WTC11 (cell line): ENCODE measurements around the gene CLK1. TPM values are rescaled to one million over a fixed set of nuclear protein-coding genes. Genes with fewer than 3 reads are reported as not detected.

ENCODE experiments used
- ATAC-seq: fragments of 200-7000 bp; cut with Tn5 transposase; 2 replicates; pipeline ENCODE4 v1.10.0; 2021; ENCODE audit warnings: mild to moderate bottlenecking, moderate library complexity
- CTCF ChIA-PET: fragments of 300-600 bp; sonication (Branson Sonifier 250); formaldehyde crosslinking; loops from one replicate; lab custom pipeline; 2021; ENCODE audit warnings: antibody characterized with exemption; lab: Charles Lee
- POLR2A ChIA-PET: fragments of 350-600 bp; sonication (Branson Sonifier 250); formaldehyde crosslinking; loops from one replicate; lab custom pipeline; 2021; ENCODE audit warnings: antibody characterized with exemption; lab: Charles Lee
- DNase-seq: peaks from one replicate; pipeline ENCODE4 v3.0.0; 2021; ENCODE audit warnings: low spot score
- H3K27ac Mint-ChIP-seq: 2 replicates; pipeline ENCODE4 v1.8.0; 2021; ENCODE audit warnings: mixed read lengths
- H3K27me3 Mint-ChIP-seq: 2 replicates; pipeline ENCODE4 v1.8.0; 2021; ENCODE audit warnings: low read depth, mild to moderate bottlenecking, moderate library complexity, mixed read lengths
- H3K36me3 Mint-ChIP-seq: 2 replicates; pipeline ENCODE4 v1.8.0; 2021; ENCODE audit warnings: mixed read lengths
- H3K4me1 Mint-ChIP-seq: 2 replicates; pipeline ENCODE4 v1.8.0; 2022; ENCODE audit warnings: mixed read lengths
- H3K4me3 Mint-ChIP-seq: 2 replicates; pipeline ENCODE4 v1.8.0; 2021; ENCODE audit warnings: mild to moderate bottlenecking, moderate library complexity, mixed read lengths
- H3K9me3 Mint-ChIP-seq: 2 replicates; pipeline ENCODE4 v1.8.0; 2021; ENCODE audit warnings: mixed read lengths
- AFF4 ChIP-seq: sonication (generic); formaldehyde crosslinking; IDR thresholded peaks from 2 replicates; pipeline ENCODE4 v1.8.1; 2023; ENCODE audit warnings: mild to moderate bottlenecking, missing genetic modification reagents, borderline replicate concordance
- CTCF ChIP-seq: fragments of 200-600 bp; IDR thresholded peaks from 2 replicates; pipeline ENCODE4 v1.8.0; 2022; ENCODE audit warnings: antibody characterized with exemption
- EMX1 ChIP-seq: fragments of 250-450 bp; sonication (Bioruptor Pico); IDR thresholded peaks from 2 replicates; pipeline ENCODE4 v1.8.0; 2021; ENCODE audit warnings: mild to moderate bottlenecking
- ERG ChIP-seq: fragments of 250-450 bp; sonication (Bioruptor Pico); IDR thresholded peaks from 2 replicates; pipeline ENCODE4 v1.8.0; 2021; ENCODE audit warnings: mild to moderate bottlenecking
- ESRRA ChIP-seq: sonication (generic); formaldehyde crosslinking; IDR thresholded peaks from 2 replicates; pipeline ENCODE4 v1.8.1; 2022; ENCODE audit warnings: mild to moderate bottlenecking, missing genetic modification reagents, borderline replicate concordance
- FOXJ3 ChIP-seq: sonication (generic); formaldehyde crosslinking; IDR thresholded peaks from 2 replicates; pipeline ENCODE4 v1.9.0; 2021; ENCODE audit warnings: missing genetic modification reagents, mild to moderate bottlenecking, borderline replicate concordance
- GABPB1 ChIP-seq: sonication (generic); formaldehyde crosslinking; IDR thresholded peaks from 2 replicates; pipeline ENCODE4 v1.8.1; 2023; ENCODE audit warnings: mild to moderate bottlenecking, missing genetic modification reagents
- GTF2I ChIP-seq: fragments of 250-450 bp; sonication (Bioruptor Pico); conservative IDR thresholded peaks from 2 replicates; pipeline ENCODE4 v1.4.0; 2021; ENCODE audit warnings: mild to moderate bottlenecking
- OVOL2 ChIP-seq: fragments of 250-450 bp; sonication (Bioruptor Pico); IDR thresholded peaks from 2 replicates; pipeline ENCODE4 v1.9.0; 2021; ENCODE audit warnings: mild to moderate bottlenecking, borderline replicate concordance
- SMAD3 ChIP-seq: sonication (generic); formaldehyde crosslinking; IDR thresholded peaks from 2 replicates; pipeline ENCODE4 v1.8.0; 2022; ENCODE audit warnings: missing genetic modification reagents, mild to moderate bottlenecking, borderline replicate concordance
- STAT6 ChIP-seq: sonication (generic); formaldehyde crosslinking; conservative IDR thresholded peaks from 2 replicates; pipeline ENCODE4 v1.8.1; 2023; ENCODE audit warnings: mild to moderate bottlenecking, low read depth, missing genetic modification reagents, moderate library complexity
- TEAD1 ChIP-seq: sonication (generic); formaldehyde crosslinking; IDR thresholded peaks from 2 replicates; pipeline ENCODE4 v1.8.0; 2022; ENCODE audit warnings: mild to moderate bottlenecking, missing genetic modification reagents
- TP53 ChIP-seq: sonication (generic); formaldehyde crosslinking; IDR thresholded peaks from 2 replicates; pipeline ENCODE4 v1.8.1; 2023; ENCODE audit warnings: mild to moderate bottlenecking, missing genetic modification reagents
- USF1 ChIP-seq: sonication (generic); formaldehyde crosslinking; IDR thresholded peaks from 2 replicates; pipeline ENCODE4 v1.8.0; 2022; ENCODE audit warnings: mild to moderate bottlenecking, missing genetic modification reagents
- ZBTB21 ChIP-seq: sonication (generic); formaldehyde crosslinking; IDR thresholded peaks from 2 replicates; pipeline ENCODE4 v1.8.1; 2023; ENCODE audit warnings: mild to moderate bottlenecking, missing genetic modification reagents, borderline replicate concordance
- ZNF219 ChIP-seq: sonication (generic); formaldehyde crosslinking; IDR thresholded peaks from 2 replicates; pipeline ENCODE4 v1.8.0; 2023; ENCODE audit warnings: missing genetic modification reagents, mild to moderate bottlenecking, borderline replicate concordance
- ZNF423 ChIP-seq: fragments of 250-450 bp; sonication (Bioruptor Pico); IDR thresholded peaks from 2 replicates; pipeline ENCODE4 v2.1.2; 2022; ENCODE audit warnings: mild to moderate bottlenecking, moderate library complexity
- total RNA-seq: library from RNA; stranded (reverse); gene quantifications from 3 replicates; pipeline ENCODE4 v1.2.3, GENCODE V29; 2021

CLK1 gene
- total RNA-seq, 1 experiment from 2014 or later: 25.5 TPM

GRCh38 chr2:200864176-200865034, at the start of gene CLK1 (continued):
- TF ChIP-seq ZNF423 (CRISPR knock-in tag) (no peak), OVOL2 (CRISPR knock-in tag) (no peak), ESRRA (CRISPR knock-in tag) (no peak; the same call in 1 of the 2 replicates), USF1 (CRISPR knock-in tag) (peak; percentile 58), ZNF219 (CRISPR knock-in tag) (peak; percentile 84; the same call in 1 of the 2 replicates), TEAD1 (CRISPR knock-in tag) (peak; percentile 73)

- CTCF ChIA-PET: interaction anchor here (0.5 to 1.5 kb wide), 3 partner anchors 8 to 245 kb away, joined by 3 to 6 read pairs (median 4); no protein-coding TSS in a partner anchor
- no peak overlapping the region for H3K4me3 Mint-ChIP-seq
- H3K27ac Mint-ChIP-seq: no peak overlapping the region
- peaks cover 57% of the 10 kb centered on the region for H3K36me3 Mint-ChIP-seq
- H3K27me3 Mint-ChIP-seq: no peaks in the 10 kb centered on the region
- TF ChIP-seq CTCF (no peak), AFF4 (CRISPR knock-in tag) (no peak), SMAD3 (CRISPR knock-in tag) (no peak)
- no peaks in the 10 kb centered on the region for H3K9me3 Mint-ChIP-seq
- no peak for ATAC-seq
- POLR2A ChIA-PET: interaction anchor here (0.7 kb wide), 1 partner anchor 200 kb away, joined by 3 read pairs; no protein-coding TSS in a partner anchor
- DNase-seq: no peak
- no peaks in the 10 kb centered on the region for H3K4me1 Mint-ChIP-seq
Observed at GRCh38 chr2:200913654-200914053, 49.2 kb upstream of the CLK1 start.

- POLR2A ChIA-PET: no interaction called here
- no peak for TF ChIP-seq ZBTB21 (CRISPR knock-in tag)
- TF ChIP-seq STAT6 (CRISPR knock-in tag): no peak
- no peak for TF ChIP-seq USF1 (CRISPR knock-in tag)
- no peak for TF ChIP-seq GABPB1 (CRISPR knock-in tag)
- TF ChIP-seq TP53: no peak
- no peak for TF ChIP-seq FOXJ3 (CRISPR knock-in tag)
- no peak for TF ChIP-seq EMX1 (CRISPR knock-in tag)
- no peak for TF ChIP-seq GTF2I (CRISPR knock-in tag)
- TF ChIP-seq ERG (CRISPR knock-in tag): no peak
Observed at GRCh38 chr2:200909958-200910357, 45.5 kb upstream of the CLK1 start.

More at GRCh38 chr2:200909958-200910357, 45.5 kb upstream of the CLK1 start:
- Mint-ChIP-seq H3K4me1 (no peaks in the 10 kb centered on the region), H3K36me3 (peaks cover 38% of the 10 kb centered on the region), H3K4me3 (no peak overlapping the region), H3K9me3 (no peaks in the 10 kb centered on the region), H3K27ac (no peak overlapping the region), H3K27me3 (no peaks in the 10 kb centered on the region)
- no peak for ATAC-seq
- no peak for DNase-seq
- CTCF ChIA-PET: no interaction called here
